Esophagus (tissue), 2 donors: ENCODE results near the gene IP6K1. TPM values are rescaled to one million over a fixed set of nuclear protein-coding genes. Genes with fewer than 3 reads are reported as not detected.

ENCODE experiments used
- H3K27ac ChIP-seq, 2 donors: one replicate each; pipeline ENCODE4 v1.5.1; 2013; ENCODE audit warnings: low read depth in 2 of 2, mild to moderate bottlenecking in 2 of 2, inconsistent platforms in 1 of 2, low read length in 1 of 2, moderate library complexity in 1 of 2
- H3K27me3 ChIP-seq, 2 donors: one replicate each; pipeline ENCODE4 v1.6.1; 2013; ENCODE audit warnings: low read length in 2 of 2, control low read depth in 1 of 2, mild to moderate bottlenecking in 1 of 2; ENCODE audit not compliant: insufficient read depth in 2 of 2, control insufficient read depth in 1 of 2
- H3K36me3 ChIP-seq, 2 donors: one replicate each; pipeline ENCODE4 v1.6.1; 2013; ENCODE audit warnings: low read length in 1 of 2; ENCODE audit not compliant: control insufficient read depth in 2 of 2, insufficient read depth in 2 of 2
- H3K4me1 ChIP-seq, 2 donors: one replicate each; pipeline ENCODE4 v1.6.1; 2013; ENCODE audit warnings: low read length in 1 of 2; ENCODE audit not compliant: control insufficient read depth in 2 of 2, insufficient read depth in 2 of 2
- H3K4me3 ChIP-seq, 2 donors: one replicate each; pipeline ENCODE4 v1.5.1; 2013; ENCODE audit warnings: low read length in 2 of 2, mild to moderate bottlenecking in 2 of 2, low read depth in 1 of 2, moderate library complexity in 1 of 2
- H3K9me3 ChIP-seq, 2 donors: one replicate each; pipeline ENCODE4 v1.6.1; 2013; ENCODE audit warnings: mild to moderate bottlenecking in 2 of 2, low read depth in 1 of 2, low read length in 1 of 2, moderate library complexity in 1 of 2; ENCODE audit not compliant: control insufficient read depth in 2 of 2, insufficient read depth in 1 of 2
- WGBS, 2 donors: extraction: QIAGEN DNeasy Blood & Tissue Kit; methylation state at CpG; one replicate each; pipeline ENCODE4 v1.1.7; 2013; 5-methylcytosine and 5-hydroxymethylcytosine counted together
- polyA plus RNA-seq, 2 donors: library from polyadenylated mRNA; stranded (reverse); fragments of 200-250 nt; gene quantifications; one replicate each; pipeline ENCODE4 v1.2.3, GENCODE V29; 2013
- donor health status: healthy with polysubstance abuse.
- donor health status: Bipolar disorder and iron deficiency.

IP6K1 gene
- polyA plus RNA-seq, 2 donors, result 11.5 to 14.1 TPM

GRCh38 chr3:49794926-49795905 lies 8.9 kb upstream of the IP6K1 start:
- H3K4me3 ChIP-seq, result no peak overlapping the region
- 85% methylated on average over 23 to 24 of the region's 24 CpGs for WGBS, 2 donors
- peaks cover 0 to 8% of the 10 kb centered on the region in 2 donors for H3K4me1 ChIP-seq
- H3K27ac ChIP-seq, result no peak overlapping the region
- H3K36me3 ChIP-seq, result no peaks in the 10 kb centered on the region
- no peaks in the 10 kb centered on the region for H3K27me3 ChIP-seq
- no peaks in the 10 kb centered on the region for H3K9me3 ChIP-seq

GRCh38 chr3:49794431-49794830 lies 8.1 kb upstream of the IP6K1 start:
- H3K4me1 ChIP-seq, result peaks cover 0 to 6% of the 10 kb centered on the region in 2 donors
- no peak overlapping the region for H3K4me3 ChIP-seq
- no peaks in the 10 kb centered on the region for H3K9me3 ChIP-seq
- H3K27ac ChIP-seq, result no peak overlapping the region
- no peaks in the 10 kb centered on the region for H3K36me3 ChIP-seq
- H3K27me3 ChIP-seq, result no peaks in the 10 kb centered on the region
- 78 to 81% methylated on average over 4 of the region's 4 CpGs for WGBS, 2 donors

GRCh38 chr3:49793486-49794085 lies 7.2 kb upstream of the IP6K1 start:
- H3K4me1 ChIP-seq, result peaks cover 0 to 3% of the 10 kb centered on the region in 2 donors
- H3K27me3 ChIP-seq, result no peaks in the 10 kb centered on the region
- no peaks in the 10 kb centered on the region for H3K9me3 ChIP-seq
- whole genome bisulfite sequencing, 2 donors, result 93 to 94% methylated on average over 13 of the region's 13 CpGs
- H3K27ac ChIP-seq, result no peak overlapping the region
- no peaks in the 10 kb centered on the region for H3K36me3 ChIP-seq
- H3K4me3 ChIP-seq, result no peak overlapping the region

GRCh38 chr3:49792371-49793150 lies 6.2 kb upstream of the IP6K1 start:
- Histone ChIP-seq H3K4me3 (no peak overlapping the region), H3K27ac (no peak overlapping the region), H3K4me1 (peaks cover 0 to 3% of the 10 kb centered on the region in 2 donors), H3K36me3 (no peaks in the 10 kb centered on the region), H3K27me3 (no peaks in the 10 kb centered on the region), H3K9me3 (no peaks in the 10 kb centered on the region)
- 91% methylated on average over 10 of the region's 10 CpGs for WGBS, 2 donors

- no peaks in the 10 kb centered on the region for H3K9me3 ChIP-seq
- peaks cover 0 to 7% of the 10 kb centered on the region in 2 donors for H3K4me1 ChIP-seq
- no peaks in the 10 kb centered on the region for H3K27me3 ChIP-seq
- H3K36me3 ChIP-seq, result no peaks in the 10 kb centered on the region
- no peak overlapping the region for H3K4me3 ChIP-seq
- no peak overlapping the region for H3K27ac ChIP-seq
- 89 to 93% methylated on average over 4 of the region's 4 CpGs for WGBS, 2 donors
Measured at GRCh38 chr3:49791571-49791970, 5.2 kb upstream of the IP6K1 start.

GRCh38 chr3:49790626-49791411 lies 4.5 kb upstream of the IP6K1 start:
- Histone ChIP-seq H3K9me3 (no peaks in the 10 kb centered on the region), H3K36me3 (no peaks in the 10 kb centered on the region), H3K27ac (no peak overlapping the region), H3K4me3 (no peak overlapping the region), H3K27me3 (no peaks in the 10 kb centered on the region), H3K4me1 (peaks cover 0 to 7% of the 10 kb centered on the region in 2 donors)
- WGBS, 2 donors, result 65 to 66% methylated on average over 9 of the region's 9 CpGs

GRCh38 chr3:49788056-49788455 lies 1.7 kb upstream of the IP6K1 start:
- peaks cover 0 to 7% of the 10 kb centered on the region in 2 donors for H3K4me1 ChIP-seq
- 93 to 98% methylated on average over 2 of the region's 2 CpGs for WGBS, 2 donors

GRCh38 chr3:49787536-49787935 lies 1.2 kb upstream of the IP6K1 start:
- no peaks in the 10 kb centered on the region for H3K36me3 ChIP-seq
- WGBS, 2 donors, result 82 to 85% methylated on average over 5 of the region's 5 CpGs
- peaks cover 0 to 7% of the 10 kb centered on the region in 2 donors for H3K4me1 ChIP-seq
- H3K27ac ChIP-seq, result peak overlapping the region; percentile 84 to 94
- no peaks in the 10 kb centered on the region for H3K27me3 ChIP-seq
- no peaks in the 10 kb centered on the region for H3K9me3 ChIP-seq
- H3K4me3 ChIP-seq, result no peak overlapping the region

More at GRCh38 chr3:49788056-49788455, 1.7 kb upstream of the IP6K1 start:
- no peaks in the 10 kb centered on the region for H3K27me3 ChIP-seq
- H3K4me3 ChIP-seq, result no peak overlapping the region
- no peaks in the 10 kb centered on the region for H3K9me3 ChIP-seq
- no peaks in the 10 kb centered on the region for H3K36me3 ChIP-seq
- H3K27ac ChIP-seq, result no peak overlapping the region

GRCh38 chr3:49787182-49787464 lies 781 bp upstream of the IP6K1 start:
- Histone ChIP-seq H3K27ac (peak overlapping the region; percentile 84 to 94), H3K9me3 (no peaks in the 10 kb centered on the region), H3K4me3 (peak overlapping the region in 1 of 2 donors; percentile 23), H3K27me3 (no peaks in the 10 kb centered on the region), H3K36me3 (no peaks in the 10 kb centered on the region), H3K4me1 (peaks cover 0 to 7% of the 10 kb centered on the region in 2 donors)
- 40 to 58% methylated on average over 3 of the region's 3 CpGs for WGBS, 2 donors
